CD4-positive, alpha-beta T cell (primary cell): ENCODE data around the gene NARF. TPM values are rescaled to one million over a fixed set of nuclear protein-coding genes. Genes with fewer than 3 reads are reported as not detected.

Experiments
- ATAC-seq: fragments of 200-7000 bp; cut with Tn5 transposase; one replicate; pipeline ENCODE4 v1.10.0; 2022; ENCODE audit warnings: mild to moderate bottlenecking; ENCODE audit not compliant: poor library complexity
- CTCF ChIA-PET: fragments of 350-600 bp; sonication (Branson Sonifier 250); formaldehyde crosslinking; loops from one replicate; lab custom pipeline; 2021; ENCODE audit warnings: antibody characterized with exemption, inconsistent platforms; lab: Charles Lee
- POLR2A ChIA-PET: fragments of 350-600 bp; sonication (Branson Sonifier 250); formaldehyde crosslinking; loops from one replicate; lab custom pipeline; 2021; ENCODE audit warnings: antibody characterized with exemption, inconsistent platforms; lab: Charles Lee
- DNase-seq, 14 experiments: peaks; one replicate each; pipeline ENCODE4 v3.0.0-alpha.2; 2013 to 2020; ENCODE audit warnings: mixed read lengths in 2 of 14
- H3K27ac ChIP-seq, 2 donors: one replicate each; pipeline versions ENCODE4 v1.5.1 to v1.7.0; 2013; ENCODE audit warnings: low read length in 2 of 2, low read depth in 1 of 2, mild to moderate bottlenecking in 1 of 2
- H3K27me3 ChIP-seq, 2 experiments: 1 replicate in 1 of 2; 2 replicates in 1 of 2; pipeline versions ENCODE4 v1.6.1 to v1.7.0; 2013; ENCODE audit warnings: low read length in 2 of 2, control low read depth in 1 of 2, mild to moderate bottlenecking in 1 of 2, moderate library complexity in 1 of 2; ENCODE audit not compliant: insufficient read depth in 2 of 2, control insufficient read depth in 1 of 2
- H3K36me3 ChIP-seq: one replicate; pipeline ENCODE4 v1.6.1; 2013; ENCODE audit warnings: low read length, control low read depth; ENCODE audit not compliant: insufficient read depth
- H3K4me1 ChIP-seq: one replicate; pipeline ENCODE4 v1.6.1; 2013; ENCODE audit warnings: low read length, control low read depth; ENCODE audit not compliant: insufficient read depth
- H3K4me3 ChIP-seq: one replicate; pipeline ENCODE4 v1.5.1; 2013; ENCODE audit warnings: mild to moderate bottlenecking, low read length, moderate library complexity
- H3K9me3 ChIP-seq, 2 experiments: 1 replicate in 1 of 2; 2 replicates in 1 of 2; pipeline versions ENCODE4 v1.6.1 to v1.7.0; 2013; ENCODE audit warnings: low read length in 2 of 2, mild to moderate bottlenecking in 2 of 2, control low read depth in 1 of 2, moderate library complexity in 1 of 2; ENCODE audit not compliant: control insufficient read depth in 1 of 2, insufficient read depth in 1 of 2
- H3K27ac Mint-ChIP-seq: one replicate; pipeline ENCODE4 v1.8.0; 2020; ENCODE audit warnings: mixed read lengths
- H3K27me3 Mint-ChIP-seq: one replicate; pipeline ENCODE4 v1.8.0; 2021; ENCODE audit warnings: mixed read lengths
- H3K36me3 Mint-ChIP-seq: one replicate; pipeline ENCODE4 v1.8.0; 2021; ENCODE audit warnings: low read depth, mixed read lengths
- H3K4me1 Mint-ChIP-seq: one replicate; pipeline ENCODE4 v1.8.0; 2021; ENCODE audit warnings: low read depth, mixed read lengths
- H3K4me3 Mint-ChIP-seq: one replicate; pipeline ENCODE4 v1.8.0; 2020; ENCODE audit warnings: mild to moderate bottlenecking, mixed read lengths
- H3K9me3 Mint-ChIP-seq: one replicate; pipeline ENCODE4 v1.8.0; 2020; ENCODE audit warnings: mixed read lengths
- CTCF ChIP-seq: fragments of 200-600 bp; IDR thresholded peaks from one replicate; pipeline ENCODE4 v1.8.0; 2022; ENCODE audit warnings: antibody characterized with exemption, mild to moderate bottlenecking
- intact Hi-C, 2 experiments: fragments of 100-400 bp; cut with DNase I in 1 of 2; cut with micrococcal nuclease in 1 of 2; formaldehyde crosslinking; loops; one replicate each; pipeline versions ENCODE4 v1.15.1 to v1.9.0; 2023 to 2025; cut with DNase I, micrococcal nuclease
- total RNA-seq, 174 experiments: library from RNA in 2 of 174; stranded (reverse) in 2 of 174; gene quantifications; one replicate each; pipeline ENCODE4 v1.2.3 and lab custom pipeline; 2021 to 2026

NARF gene
- total RNA-seq, 2 experiments from 2014 or later = 57.1 to 62.0 TPM

DNA sequence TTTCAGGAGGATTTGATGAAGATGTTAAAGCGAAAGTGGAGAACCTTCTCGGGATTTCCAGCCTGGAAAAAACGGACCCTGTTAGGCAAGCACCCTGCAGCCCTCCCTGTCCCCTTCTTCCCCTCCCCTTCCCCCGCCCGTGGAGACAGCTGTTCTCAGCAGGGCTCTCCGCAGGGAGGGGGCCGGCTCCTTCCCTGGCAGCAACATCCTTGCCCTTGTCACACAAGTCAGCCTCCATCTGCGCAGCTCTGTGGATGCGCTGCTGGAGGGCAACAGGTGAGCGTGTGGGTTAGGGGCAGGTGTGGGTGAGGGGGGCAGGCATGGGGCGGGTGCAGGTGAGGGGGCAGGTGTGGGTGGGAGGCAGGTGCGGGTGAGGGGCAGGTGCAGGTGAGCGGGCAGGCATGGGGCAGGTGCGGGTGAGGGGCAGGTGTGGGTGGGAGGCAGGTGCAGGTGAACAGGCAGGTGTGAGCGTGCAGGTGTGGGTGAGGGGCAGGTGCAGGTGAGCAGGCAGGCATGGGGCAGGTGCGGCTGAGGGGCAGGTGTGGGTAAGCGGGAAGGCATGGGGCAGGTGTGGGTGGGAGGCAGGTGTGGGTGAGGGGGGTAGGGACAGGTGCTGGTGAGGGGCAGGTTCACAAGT lies 17.4 kb upstream of the NARF start:
- ChIA-PET CTCF (no interaction called here), POLR2A (no interaction called here)
- H3K27me3 ChIP-seq = no peaks in the 10 kb centered on the region
- peaks cover under 1% of the 10 kb centered on the region for H3K4me1 Mint-ChIP-seq
- H3K27me3 Mint-ChIP-seq = no peaks in the 10 kb centered on the region
- intact Hi-C loops = no loop called here
- H3K36me3 ChIP-seq = peaks cover 59% of the 10 kb centered on the region
- no peak for ATAC-seq
- H3K9me3 Mint-ChIP-seq = no peaks in the 10 kb centered on the region
- no peak for TF ChIP-seq CTCF
- no peak overlapping the region for H3K4me3 ChIP-seq
- no peaks in the 10 kb centered on the region for H3K9me3 ChIP-seq
- no peak overlapping the region for H3K27ac Mint-ChIP-seq
- H3K27ac ChIP-seq = no peak overlapping the region
- peak in 1 of 14 experiments; percentile 34 for DNase-seq
- peaks cover 17% of the 10 kb centered on the region for H3K4me1 ChIP-seq
- H3K36me3 Mint-ChIP-seq = peaks cover 18% of the 10 kb centered on the region
- no peak overlapping the region for H3K4me3 Mint-ChIP-seq

GRCh38 chr17:82441691-82442487 lies 16.7 kb upstream of the NARF start:
- Mint-ChIP-seq H3K36me3 (peaks cover 18% of the 10 kb centered on the region), H3K4me3 (no peak overlapping the region), H3K4me1 (peaks cover 8% of the 10 kb centered on the region), H3K9me3 (no peaks in the 10 kb centered on the region), H3K27me3 (no peaks in the 10 kb centered on the region), H3K27ac (no peak overlapping the region)
- H3K9me3 ChIP-seq = no peaks in the 10 kb centered on the region
- DNase-seq = no peak
- ChIA-PET POLR2A (interaction anchor here (1.1 kb wide), 1 partner anchor 16 kb away, joined by 3 read pairs; the partner anchor contains the start of gene NARF), CTCF (no interaction called here)
- intact Hi-C loops = no loop called here
- ATAC-seq = no peak
- H3K27me3 ChIP-seq = no peaks in the 10 kb centered on the region
- TF ChIP-seq CTCF = no peak
- no peak overlapping the region for H3K27ac ChIP-seq
- peaks cover 59% of the 10 kb centered on the region for H3K36me3 ChIP-seq
- H3K4me1 ChIP-seq = peaks cover 25% of the 10 kb centered on the region
- no peak overlapping the region for H3K4me3 ChIP-seq

- POLR2A ChIA-PET = interaction anchor here (1.1 kb wide), 1 partner anchor 15 kb away, joined by 3 read pairs; the partner anchor contains the start of gene NARF
- Histone ChIP-seq H3K9me3 (no peaks in the 10 kb centered on the region), H3K4me1 (peaks cover 31% of the 10 kb centered on the region), H3K36me3 (peaks cover 60% of the 10 kb centered on the region), H3K27ac (no peak overlapping the region), H3K4me3 (no peak overlapping the region), H3K27me3 (no peaks in the 10 kb centered on the region)
- H3K27ac Mint-ChIP-seq = no peak overlapping the region
- no peaks in the 10 kb centered on the region for H3K9me3 Mint-ChIP-seq
- TF ChIP-seq CTCF = no peak
- peak overlapping the region; percentile 38 for H3K4me3 Mint-ChIP-seq
- ATAC-seq (no peak), DNase-seq (no peak)
- H3K4me1 Mint-ChIP-seq = peaks cover 13% of the 10 kb centered on the region
- H3K27me3 Mint-ChIP-seq = no peaks in the 10 kb centered on the region
- H3K36me3 Mint-ChIP-seq = peaks cover 14% of the 10 kb centered on the region
- intact Hi-C loops = no loop called here
- CTCF ChIA-PET = no interaction called here
Observed at GRCh38 chr17:82442643-82443464, 15.7 kb upstream of the NARF start.
